Uterus (tissue), 4 donors: ENCODE measurements around the gene CFAP61. TPM values are rescaled to one million over a fixed set of nuclear protein-coding genes. Genes with fewer than 3 reads are reported as not detected.

Source experiments
- DNase-seq, 2 donors: peaks; one replicate each; pipeline ENCODE4 v3.0.0-alpha.2; 2019 to 2020
- H3K27ac ChIP-seq, 2 donors: fragments of 200-600 bp; sonication (generic); 1 replicate in 1 of 2; 2 replicates in 1 of 2; pipeline ENCODE4 v1.5.1; 2016 to 2018
- H3K27me3 ChIP-seq, 2 donors: fragments of 200-600 bp; sonication (generic); one replicate each; pipeline ENCODE4 v1.5.1; 2018 to 2019; ENCODE audit warnings: control low read depth in 1 of 2
- H3K36me3 ChIP-seq, 2 donors: fragments of 200-600 bp; sonication (generic); one replicate each; pipeline ENCODE4 v1.5.1; 2019; ENCODE audit warnings: control low read depth in 1 of 2
- H3K4me1 ChIP-seq, 2 donors: fragments of 200-600 bp; sonication (generic); one replicate each; pipeline ENCODE4 v1.5.1; 2018 to 2019; ENCODE audit warnings: control low read depth in 1 of 2
- H3K4me3 ChIP-seq, 2 donors: fragments of 200-600 bp; sonication (generic); 1 replicate in 1 of 2; 2 replicates in 1 of 2; pipeline ENCODE4 v1.5.1; 2018 to 2019; ENCODE audit warnings: mild to moderate bottlenecking in 1 of 2
- H3K9me3 ChIP-seq, 2 donors: fragments of 200-600 bp; sonication (generic); one replicate each; pipeline ENCODE4 v1.5.1; 2019; ENCODE audit warnings: control low read depth in 1 of 2
- POLR2A ChIP-seq, 2 donors: fragments of 450-650 bp; IDR thresholded peaks; one replicate each; pipeline ENCODE4 v1.6.1; 2016; ENCODE audit warnings: antibody characterized with exemption in 2 of 2, mild to moderate bottlenecking in 1 of 2, moderate library complexity in 1 of 2
- intact Hi-C: fragments of 100-400 bp; cut with DNase I; formaldehyde crosslinking; loops from one replicate; pipeline ENCODE4 v1.15.1; 2023; ENCODE audit warnings: low total_unique reads
- total RNA-seq, 4 donors: library from RNA; depleted of rRNA in 3 of 4; stranded (reverse); fragments of >200 nt in 3 of 4; gene quantifications; one replicate each; pipeline versions ENCODE4 v1.1.0 to v1.2.4, GENCODE V29; 2014 to 2023
- TF ChIP-seq, protein P1 (sequence below), 4 experiments: fragments of 200-600 bp in 2 of 4; fragments of 450-650 bp in 2 of 4; sonication (generic) in 2 of 4; IDR thresholded peaks; one replicate each; pipeline ENCODE4 v1.5.1; 2016 to 2019; ENCODE audit warnings: antibody characterized with exemption in 4 of 4, mild to moderate bottlenecking in 2 of 4, moderate library complexity in 1 of 4
- donor health status: DM: yes; HTN: yes; CAD: no.

The CFAP61 gene
- total RNA-seq, 4 donors from 2014 or later = 3.0 to 8.2 (median 7.5) TPM; not detected in 1

DNA sequence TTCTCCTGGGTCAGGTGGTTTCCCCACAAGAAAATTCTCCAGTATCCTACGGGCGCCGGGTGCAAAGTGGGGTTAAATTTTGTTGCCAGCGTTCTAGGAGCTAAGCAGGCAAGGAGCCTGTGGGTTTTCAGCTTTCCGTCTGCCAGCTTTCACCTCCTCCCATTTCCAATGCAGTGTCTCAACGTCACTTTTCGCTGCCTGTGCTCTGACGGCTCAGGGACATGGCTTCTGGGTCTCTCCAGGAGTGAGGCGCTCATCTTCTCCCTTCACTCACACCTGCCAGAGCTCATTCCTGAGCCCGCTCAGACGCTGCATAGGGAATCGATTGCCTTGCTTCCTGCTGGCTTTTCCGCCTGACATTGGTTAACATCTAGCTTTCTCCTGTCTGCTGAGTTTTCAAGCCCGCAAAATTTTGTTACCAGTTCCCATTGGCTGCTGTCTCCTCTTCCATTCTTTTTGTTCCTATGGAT is 42.5 kb upstream of the CFAP61 start:
- Histone ChIP-seq H3K36me3 (no peaks in the 10 kb centered on the region), H3K27ac (peak overlapping the region; percentile 78 to 96), H3K9me3 (no peaks in the 10 kb centered on the region), H3K4me1 (peaks cover 6 to 12% of the 10 kb centered on the region in 2 donors), H3K4me3 (no peak overlapping the region), H3K27me3 (no peaks in the 10 kb centered on the region)
- no peak for DNase-seq
- TF ChIP-seq, protein P1, sequence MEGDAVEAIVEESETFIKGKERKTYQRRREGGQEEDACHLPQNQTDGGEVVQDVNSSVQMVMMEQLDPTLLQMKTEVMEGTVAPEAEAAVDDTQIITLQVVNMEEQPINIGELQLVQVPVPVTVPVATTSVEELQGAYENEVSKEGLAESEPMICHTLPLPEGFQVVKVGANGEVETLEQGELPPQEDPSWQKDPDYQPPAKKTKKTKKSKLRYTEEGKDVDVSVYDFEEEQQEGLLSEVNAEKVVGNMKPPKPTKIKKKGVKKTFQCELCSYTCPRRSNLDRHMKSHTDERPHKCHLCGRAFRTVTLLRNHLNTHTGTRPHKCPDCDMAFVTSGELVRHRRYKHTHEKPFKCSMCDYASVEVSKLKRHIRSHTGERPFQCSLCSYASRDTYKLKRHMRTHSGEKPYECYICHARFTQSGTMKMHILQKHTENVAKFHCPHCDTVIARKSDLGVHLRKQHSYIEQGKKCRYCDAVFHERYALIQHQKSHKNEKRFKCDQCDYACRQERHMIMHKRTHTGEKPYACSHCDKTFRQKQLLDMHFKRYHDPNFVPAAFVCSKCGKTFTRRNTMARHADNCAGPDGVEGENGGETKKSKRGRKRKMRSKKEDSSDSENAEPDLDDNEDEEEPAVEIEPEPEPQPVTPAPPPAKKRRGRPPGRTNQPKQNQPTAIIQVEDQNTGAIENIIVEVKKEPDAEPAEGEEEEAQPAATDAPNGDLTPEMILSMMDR (IDR thresholded peaks at IDR 0.05) = no peak
- TF ChIP-seq POLR2A (IDR thresholded peaks at IDR 0.05) = no peak
- intact Hi-C loops = no loop called here

DNA sequence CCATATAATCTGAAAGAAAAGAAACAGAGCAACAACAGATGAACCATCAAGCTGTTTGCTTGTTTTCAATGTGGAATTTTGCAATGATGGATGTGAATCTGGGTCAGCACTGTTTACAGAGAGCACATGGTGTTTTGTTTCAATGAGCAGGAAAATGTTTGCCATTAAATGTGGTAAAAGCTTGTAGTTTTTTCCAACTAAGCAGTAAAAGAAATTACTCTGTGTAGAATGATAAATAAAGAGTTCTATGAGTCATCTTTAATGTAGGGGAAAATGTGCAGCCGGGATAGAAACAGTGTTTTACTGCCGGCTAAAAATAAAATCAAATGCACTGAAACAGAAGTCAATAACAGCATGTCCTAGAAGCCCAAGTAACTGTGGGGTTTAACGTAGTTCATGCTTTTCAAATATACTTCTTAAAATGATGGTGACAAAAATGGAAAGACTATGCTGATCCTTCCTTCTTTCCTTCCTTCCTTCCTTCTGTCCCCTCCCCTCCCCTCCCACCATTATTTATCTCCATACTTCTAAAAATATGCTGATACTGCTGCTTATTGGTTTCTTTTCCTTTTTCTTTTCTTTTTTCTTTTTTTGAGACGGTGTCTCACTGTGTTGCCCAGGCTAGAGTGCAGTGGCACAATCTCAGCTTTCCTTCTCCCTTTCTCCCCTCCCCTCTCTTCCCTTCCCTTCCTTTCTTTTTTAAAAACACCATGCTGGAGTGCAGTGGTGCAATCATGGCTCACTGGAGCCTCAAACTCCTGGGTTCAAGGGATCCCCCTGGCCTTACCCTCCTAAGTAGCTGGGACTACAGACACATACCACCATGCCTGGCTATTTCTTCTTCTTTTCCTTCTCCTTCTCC is 41.5 kb upstream of the CFAP61 start:
- peaks cover 6 to 12% of the 10 kb centered on the region in 2 donors for H3K4me1 ChIP-seq
- no peak overlapping the region for H3K4me3 ChIP-seq
- TF ChIP-seq, protein P1 (IDR thresholded peaks at IDR 0.05) = no peak
- no peak for TF ChIP-seq POLR2A (IDR thresholded peaks at IDR 0.05)
- no peaks in the 10 kb centered on the region for H3K36me3 ChIP-seq
- DNase-seq = no peak
- intact Hi-C loops = no loop called here
- H3K27ac ChIP-seq = peak overlapping the region; percentile 78 to 96
- H3K27me3 ChIP-seq = no peaks in the 10 kb centered on the region
- H3K9me3 ChIP-seq = no peaks in the 10 kb centered on the region

DNA sequence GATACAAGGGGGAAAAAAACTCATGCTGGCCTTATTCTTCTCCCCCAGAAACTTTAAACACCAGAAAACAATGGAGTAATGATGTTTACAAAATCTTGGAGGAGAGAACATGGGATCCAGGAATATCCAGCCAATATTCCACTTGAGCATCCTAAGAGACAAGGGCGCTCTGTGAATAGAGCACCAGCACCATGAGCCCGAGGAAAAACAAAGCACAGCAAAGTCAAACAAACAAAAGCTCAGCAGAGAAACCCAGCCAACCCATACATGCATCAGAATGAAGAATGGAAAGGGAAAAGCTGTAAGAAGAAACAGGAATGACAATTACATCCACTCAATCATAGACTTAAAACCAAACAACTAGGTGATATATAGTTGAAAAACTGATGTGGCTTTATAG is 39.8 kb upstream of the CFAP61 start:
- H3K4me1 ChIP-seq = peaks cover 6 to 12% of the 10 kb centered on the region in 2 donors
- H3K9me3 ChIP-seq = no peaks in the 10 kb centered on the region
- no peaks in the 10 kb centered on the region for H3K27me3 ChIP-seq
- TF ChIP-seq, protein P1 (IDR thresholded peaks at IDR 0.05) = no peak
- no peak for TF ChIP-seq POLR2A (IDR thresholded peaks at IDR 0.05)
- intact Hi-C loops = no loop called here
- no peak overlapping the region for H3K4me3 ChIP-seq
- no peak for DNase-seq
- peak overlapping the region; percentile 78 to 96 for H3K27ac ChIP-seq
- no peaks in the 10 kb centered on the region for H3K36me3 ChIP-seq

DNA sequence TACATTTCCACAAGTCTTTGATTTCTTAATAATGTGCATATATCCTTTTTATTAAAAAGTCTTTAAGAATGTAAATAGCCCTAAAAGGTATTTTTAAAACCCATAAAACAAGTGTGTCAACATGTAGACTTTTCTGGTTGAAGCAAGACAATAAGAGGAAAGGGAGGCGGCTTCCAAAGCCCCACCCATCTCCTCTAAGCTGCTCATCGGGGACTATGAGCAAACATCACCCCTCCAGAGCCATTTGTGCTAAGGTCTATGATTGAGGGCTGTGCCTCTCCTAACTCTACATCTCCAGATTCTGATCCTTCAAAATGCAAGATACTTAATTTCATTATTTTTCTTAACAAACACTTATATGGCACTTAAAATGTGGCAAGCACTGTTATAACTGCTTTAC is 37.7 kb upstream of the CFAP61 start:
- Histone ChIP-seq H3K27ac (peak overlapping the region in 1 of 2 donors; percentile 61), H3K36me3 (no peaks in the 10 kb centered on the region), H3K9me3 (no peaks in the 10 kb centered on the region), H3K27me3 (no peaks in the 10 kb centered on the region), H3K4me3 (no peak overlapping the region), H3K4me1 (peaks cover 10 to 11% of the 10 kb centered on the region in 2 donors)
- DNase-seq = no peak
- TF ChIP-seq POLR2A (IDR thresholded peaks at IDR 0.05) = no peak
- TF ChIP-seq, protein P1 (IDR thresholded peaks at IDR 0.05) = no peak
- intact Hi-C loops = no loop called here
